Prostate gland (tissue), 2 donors: ENCODE measurements around the gene LMF2.

Experiments used
- CTCF ChIP-seq, 4 experiments: fragments of 200-600 bp in 2 of 4; fragments of 450-650 bp in 2 of 4; sonication (generic) in 2 of 4; IDR thresholded peaks; 1 replicate in 3 of 4; 2 replicates in 1 of 4; pipeline ENCODE4 v1.5.1; 2016 to 2019; ENCODE audit warnings: antibody characterized with exemption in 4 of 4, mild to moderate bottlenecking in 2 of 4, moderate library complexity in 2 of 4
- POLR2A ChIP-seq: fragments of 450-650 bp; IDR thresholded peaks from one replicate; pipeline ENCODE4 v1.6.1; 2016; ENCODE audit warnings: antibody characterized with exemption, mild to moderate bottlenecking
- POLR2AphosphoS5 ChIP-seq: sonication (generic); formaldehyde crosslinking; IDR thresholded peaks from one replicate; pipeline ENCODE4 v1.6.1; 2017; ENCODE audit warnings: antibody characterized with exemption

- no peak for TF ChIP-seq POLR2AphosphoS5
- no peak for TF ChIP-seq CTCF (IDR thresholded peaks at IDR 0.05)
- no peak for TF ChIP-seq POLR2A
These were observed 14.2 kb upstream of the LMF2 start for GRCh38 chr22:50521710-50522109.
